ENCODE data around the gene ZNF334. TPM values are rescaled to one million over a fixed set of nuclear protein-coding genes. Genes with fewer than 3 reads are reported as not detected.

Gene ZNF334
- total RNA-seq, 6 experiments from 2014 or later: 0.87 to 1.6 (median 1.2) TPM

DNA sequence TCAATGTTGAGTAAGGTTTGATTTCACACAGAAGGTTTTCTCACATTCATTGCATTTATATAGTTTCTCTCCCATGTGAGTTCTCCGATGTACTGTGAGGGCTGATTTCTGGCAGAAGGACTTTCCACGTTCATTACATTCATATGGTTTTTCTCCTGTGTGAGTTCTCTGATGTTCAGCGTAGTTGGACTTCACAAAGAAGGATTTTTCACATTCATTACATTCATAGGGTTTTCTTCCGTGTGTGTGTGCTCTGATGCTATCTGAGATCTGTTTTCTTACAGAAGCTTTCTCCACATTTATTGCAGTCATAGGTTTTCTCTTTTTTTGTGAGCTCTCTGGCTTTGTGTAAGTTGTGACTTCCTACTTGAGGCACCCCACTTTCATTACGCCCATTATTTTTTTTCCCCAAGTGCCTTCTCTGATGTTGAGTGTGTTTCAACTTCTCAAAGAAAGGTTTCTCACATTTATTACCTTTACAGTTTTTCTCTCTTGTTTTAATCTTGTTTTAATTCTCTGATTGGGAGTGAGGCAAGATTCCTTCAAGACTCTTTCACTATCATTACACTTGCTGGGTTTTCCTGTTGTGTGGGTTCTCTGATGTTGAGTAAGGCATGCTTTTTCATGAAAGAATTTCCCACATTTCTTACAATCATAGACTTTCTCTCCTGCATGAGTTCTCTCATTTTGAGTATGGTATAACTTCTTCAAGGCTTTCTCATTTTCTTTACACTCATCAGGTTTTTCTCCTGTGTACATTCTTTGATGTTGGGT is 56.9 kb downstream of the ZNF334 start:
- peaks cover 12% of the 10 kb centered on the region; the same call in 1 of the 2 replicates for H3K36me3 Mint-ChIP-seq (ENCODE audit: low read depth)
- H3K9me3 Mint-ChIP-seq: peaks cover 22% of the 10 kb centered on the region
- no peaks in the 10 kb centered on the region for H3K4me1 Mint-ChIP-seq (ENCODE audit: low read depth)
- peaks cover 6% of the 10 kb centered on the region for H3K27me3 Mint-ChIP-seq (ENCODE audit: insufficient read depth)
- no peak overlapping the region for H3K27ac Mint-ChIP-seq
- H3K4me3 Mint-ChIP-seq: no peak overlapping the region
- TF ChIP-seq, protein P1, sequence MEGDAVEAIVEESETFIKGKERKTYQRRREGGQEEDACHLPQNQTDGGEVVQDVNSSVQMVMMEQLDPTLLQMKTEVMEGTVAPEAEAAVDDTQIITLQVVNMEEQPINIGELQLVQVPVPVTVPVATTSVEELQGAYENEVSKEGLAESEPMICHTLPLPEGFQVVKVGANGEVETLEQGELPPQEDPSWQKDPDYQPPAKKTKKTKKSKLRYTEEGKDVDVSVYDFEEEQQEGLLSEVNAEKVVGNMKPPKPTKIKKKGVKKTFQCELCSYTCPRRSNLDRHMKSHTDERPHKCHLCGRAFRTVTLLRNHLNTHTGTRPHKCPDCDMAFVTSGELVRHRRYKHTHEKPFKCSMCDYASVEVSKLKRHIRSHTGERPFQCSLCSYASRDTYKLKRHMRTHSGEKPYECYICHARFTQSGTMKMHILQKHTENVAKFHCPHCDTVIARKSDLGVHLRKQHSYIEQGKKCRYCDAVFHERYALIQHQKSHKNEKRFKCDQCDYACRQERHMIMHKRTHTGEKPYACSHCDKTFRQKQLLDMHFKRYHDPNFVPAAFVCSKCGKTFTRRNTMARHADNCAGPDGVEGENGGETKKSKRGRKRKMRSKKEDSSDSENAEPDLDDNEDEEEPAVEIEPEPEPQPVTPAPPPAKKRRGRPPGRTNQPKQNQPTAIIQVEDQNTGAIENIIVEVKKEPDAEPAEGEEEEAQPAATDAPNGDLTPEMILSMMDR (IDR thresholded peaks at IDR 0.05): no peak
- no peak for DNase-seq

DNA sequence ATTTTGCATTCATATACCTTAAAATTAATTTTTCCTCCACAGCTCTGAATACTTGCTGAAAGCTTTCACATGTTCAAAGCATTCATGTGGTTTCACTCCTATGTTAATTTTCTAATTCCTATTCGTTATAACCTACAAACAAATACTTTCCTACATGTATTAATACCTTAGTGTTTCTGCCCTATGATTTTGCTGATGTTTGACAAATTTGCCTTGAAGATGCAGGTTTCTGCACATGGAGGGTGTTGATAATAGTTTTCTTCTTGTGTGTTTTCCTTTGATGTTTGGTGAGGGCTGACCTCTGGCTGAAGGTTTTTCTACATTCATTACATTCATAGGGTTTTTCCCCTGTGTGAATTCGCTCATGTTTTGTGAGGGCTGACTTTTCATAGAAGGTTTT is 57.6 kb downstream of the ZNF334 start:
- no peak overlapping the region for H3K27ac Mint-ChIP-seq
- peaks cover 9% of the 10 kb centered on the region for H3K27me3 Mint-ChIP-seq (ENCODE audit: insufficient read depth)
- H3K9me3 Mint-ChIP-seq: peaks cover 22% of the 10 kb centered on the region
- no peak for DNase-seq
- H3K36me3 Mint-ChIP-seq (ENCODE audit: low read depth): peaks cover 12% of the 10 kb centered on the region; the same call in 1 of the 2 replicates
- H3K4me3 Mint-ChIP-seq: no peak overlapping the region
- TF ChIP-seq, protein P1 (IDR thresholded peaks at IDR 0.05): no peak
- H3K4me1 Mint-ChIP-seq (ENCODE audit: low read depth): no peaks in the 10 kb centered on the region

Other genes with a start within 250 kb of the ZNF334 start
- gene CDH22, start 205.1 kb downstream of the ZNF334 start, total RNA-seq (2021; fragmentation: NEBNext Ultra II Directional; extraction: Animal tissue kit (Norgen Biotek cat#: 25700)): not detected
- gene ELMO2, start 106.9 kb downstream of the ZNF334 start, total RNA-seq (2021; fragmentation: NEBNext Ultra II Directional; extraction: Animal tissue kit (Norgen Biotek cat#: 25700)): 10 to 100 TPM; 39.3 to 48.0 (median 44.3) TPM
- gene OCSTAMP, start 37.1 kb upstream of the ZNF334 start, total RNA-seq (2021; fragmentation: NEBNext Ultra II Directional; extraction: Animal tissue kit (Norgen Biotek cat#: 25700)): not detected
- 1 to 10 TPM; 2.3 to 3.5 (median 2.7) TPM for gene SLC13A3, start 137.9 kb upstream of the ZNF334 start, total RNA-seq (2021; fragmentation: NEBNext Ultra II Directional; extraction: Animal tissue kit (Norgen Biotek cat#: 25700))
- gene TP53RK, start 175.9 kb upstream of the ZNF334 start, total RNA-seq (2021; fragmentation: NEBNext Ultra II Directional; extraction: Animal tissue kit (Norgen Biotek cat#: 25700)): 10 to 100 TPM; 14.8 to 20.0 (median 15.8) TPM
- gene SLC2A10, start 196.1 kb upstream of the ZNF334 start, total RNA-seq (2021; fragmentation: NEBNext Ultra II Directional; extraction: Animal tissue kit (Norgen Biotek cat#: 25700)): 10 to 100 TPM; 27.0 to 36.4 (median 30.5) TPM

Measured in HFFc6 (cell line).